Activated T-helper 17 cell treated with anti-CD3 and anti-CD28 coated beads, Interleukin-2, amount 50 U/mL, for 72 hours (primary cell): ENCODE measurements around the gene ING1. TPM values are rescaled to one million over a fixed set of nuclear protein-coding genes. Genes with fewer than 3 reads are reported as not detected.
"Not testable (repeated sequence)": the region's sequence is repeated elsewhere in the genome, so short reads cannot be mapped to it uniquely, and the experiment has no call there.

Experiments
- ATAC-seq: fragments of 150-1000 bp; cut with Tn5 transposase; replicated peaks from 2 replicates; pipeline ENCODE4 v1.10.0; 2021; ENCODE audit warnings: mild to moderate bottlenecking, moderate library complexity
- H3K27ac Mint-ChIP-seq: one replicate; pipeline ENCODE4 v1.8.0; 2022; ENCODE audit warnings: mixed read lengths
- H3K27me3 Mint-ChIP-seq: one replicate; pipeline ENCODE4 v1.8.0; 2022; ENCODE audit warnings: mixed read lengths
- H3K36me3 Mint-ChIP-seq: one replicate; pipeline ENCODE4 v1.8.0; 2022; ENCODE audit warnings: low read depth, mild to moderate bottlenecking, mixed read lengths
- H3K4me1 Mint-ChIP-seq: one replicate; pipeline ENCODE4 v1.8.0; 2022; ENCODE audit warnings: mixed read lengths
- H3K4me3 Mint-ChIP-seq: one replicate; pipeline ENCODE4 v1.8.0; 2022; ENCODE audit warnings: mild to moderate bottlenecking, mixed read lengths
- H3K9me3 Mint-ChIP-seq: one replicate; pipeline ENCODE4 v1.8.0; 2022; ENCODE audit warnings: mixed read lengths
- total RNA-seq, 2 donors: library from RNA; stranded (reverse); gene quantifications; one replicate each; pipeline ENCODE4 v1.2.3, GENCODE V29; 2022

The ING1 gene
- total RNA-seq, 2 donors from 2014 or later: 13.3 to 24.0 TPM

DNA sequence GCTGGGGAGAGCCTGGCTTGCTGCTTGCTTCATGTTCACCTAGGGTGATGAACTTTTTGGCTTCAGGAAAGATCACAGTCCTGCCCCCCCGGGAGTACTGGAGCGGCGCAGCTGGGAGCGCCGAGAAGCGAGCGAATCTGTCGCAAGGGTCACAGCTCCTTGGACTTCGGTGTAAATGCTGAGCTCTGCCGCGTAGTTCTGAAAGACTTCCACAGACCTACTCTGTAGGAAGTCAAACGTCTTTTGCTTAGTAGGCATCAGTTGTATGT is 2.7 kb downstream of the ING1 start:
- peak overlapping the region; percentile 92 for H3K4me3 Mint-ChIP-seq
- H3K27me3 Mint-ChIP-seq: no peaks in the 10 kb centered on the region
- no peaks in the 10 kb centered on the region for H3K9me3 Mint-ChIP-seq
- H3K36me3 Mint-ChIP-seq: peaks cover 61% of the 10 kb centered on the region
- peak overlapping the region; percentile 98 for H3K27ac Mint-ChIP-seq
- peaks cover 12% of the 10 kb centered on the region for H3K4me1 Mint-ChIP-seq
- no peak for ATAC-seq

DNA sequence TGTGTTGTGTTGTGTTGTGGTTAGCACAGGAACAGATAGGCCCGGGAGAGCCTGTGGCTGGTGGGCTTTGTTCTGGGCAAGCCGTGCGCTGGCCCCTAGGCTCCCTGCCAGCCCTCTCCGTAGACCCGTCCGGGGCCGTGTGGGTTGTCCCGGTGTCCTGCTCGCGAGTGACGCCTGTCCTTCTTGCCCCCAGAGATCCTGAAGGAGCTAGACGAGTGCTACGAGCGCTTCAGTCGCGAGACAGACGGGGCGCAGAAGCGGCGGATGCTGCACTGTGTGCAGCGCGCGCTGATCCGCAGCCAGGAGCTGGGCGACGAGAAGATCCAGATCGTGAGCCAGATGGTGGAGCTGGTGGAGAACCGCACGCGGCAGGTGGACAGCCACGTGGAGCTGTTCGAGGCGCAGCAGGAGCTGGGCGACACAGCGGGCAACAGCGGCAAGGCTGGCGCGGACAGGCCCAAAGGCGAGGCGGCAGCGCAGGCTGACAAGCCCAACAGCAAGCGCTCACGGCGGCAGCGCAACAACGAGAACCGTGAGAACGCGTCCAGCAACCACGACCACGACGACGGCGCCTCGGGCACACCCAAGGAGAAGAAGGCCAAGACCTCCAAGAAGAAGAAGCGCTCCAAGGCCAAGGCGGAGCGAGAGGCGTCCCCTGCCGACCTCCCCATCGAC is 5.7 kb downstream of the ING1 start:
- Mint-ChIP-seq H3K27me3 (no peaks in the 10 kb centered on the region), H3K9me3 (no peaks in the 10 kb centered on the region), H3K27ac (no peak overlapping the region), H3K36me3 (peaks cover 61% of the 10 kb centered on the region), H3K4me3 (no peak overlapping the region), H3K4me1 (peaks cover 4% of the 10 kb centered on the region)
- ATAC-seq: no peak

- Mint-ChIP-seq H3K9me3 (no peaks in the 10 kb centered on the region), H3K27me3 (no peaks in the 10 kb centered on the region), H3K27ac (no peak overlapping the region), H3K36me3 (peaks cover 43% of the 10 kb centered on the region), H3K4me3 (no peak overlapping the region), H3K4me1 (peaks cover 7% of the 10 kb centered on the region)
- no peak for ATAC-seq
Observed at GRCh38 chr13:110722971-110723370, 9.5 kb downstream of the ING1 start.

DNA sequence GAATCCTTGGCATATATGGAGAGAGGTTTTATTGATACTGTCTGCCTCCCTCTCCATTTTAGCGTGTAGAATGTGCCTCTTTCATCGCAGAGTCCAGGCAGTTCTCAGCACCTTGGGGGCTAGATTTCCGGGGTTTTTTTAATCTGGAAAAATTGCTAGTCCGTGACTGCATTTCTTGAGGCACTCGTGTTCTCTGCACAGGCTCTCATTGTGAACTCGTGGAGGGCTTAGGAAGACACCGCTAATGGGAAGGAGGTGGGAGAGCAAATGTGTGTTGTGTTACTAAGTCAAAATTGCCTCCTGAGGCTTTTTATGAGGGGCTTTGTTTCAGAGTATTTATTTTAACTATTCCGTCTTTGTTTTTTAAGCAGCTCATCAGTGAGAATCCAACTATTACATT is 10.1 kb downstream of the ING1 start:
- no peak overlapping the region for H3K27ac Mint-ChIP-seq
- H3K27me3 Mint-ChIP-seq: no peaks in the 10 kb centered on the region
- ATAC-seq: no peak
- peaks cover 7% of the 10 kb centered on the region for H3K4me1 Mint-ChIP-seq
- H3K9me3 Mint-ChIP-seq: no peaks in the 10 kb centered on the region
- peaks cover 40% of the 10 kb centered on the region for H3K36me3 Mint-ChIP-seq
- H3K4me3 Mint-ChIP-seq: no peak overlapping the region

DNA sequence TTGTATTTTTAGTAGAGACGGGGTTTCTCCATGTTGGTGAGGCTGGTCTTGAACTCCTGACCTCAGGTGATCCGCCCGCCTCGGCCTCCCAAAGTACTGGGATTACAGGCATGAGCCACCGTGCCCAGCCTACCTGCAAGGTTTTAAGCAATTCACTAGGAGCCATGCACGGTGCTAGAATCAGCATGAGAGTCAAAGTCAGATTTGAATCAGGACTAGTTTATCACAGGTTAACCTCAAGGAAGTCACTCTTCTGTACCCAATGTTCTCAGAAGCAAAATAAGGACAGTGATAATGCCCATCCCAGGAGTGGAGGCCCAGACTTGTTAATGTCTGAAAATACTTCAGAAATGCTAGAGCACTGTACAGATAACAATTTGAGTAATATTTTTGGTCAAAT is 12.7 kb downstream of the ING1 start:
- H3K4me1 Mint-ChIP-seq, H3K27me3 Mint-ChIP-seq, H3K9me3 Mint-ChIP-seq: not testable (repeated sequence)
- H3K4me3 Mint-ChIP-seq: peak overlapping the region; percentile 83
- H3K27ac Mint-ChIP-seq: peak overlapping the region; percentile 91
- peaks cover 15% of the 10 kb centered on the region for H3K36me3 Mint-ChIP-seq
- peak; percentile 87 for ATAC-seq

GRCh38 chr13:110726726-110727125 is 13.2 kb downstream of the ING1 start:
- Mint-ChIP-seq H3K4me3 (peak overlapping the region; percentile 83), H3K36me3 (peaks cover 9% of the 10 kb centered on the region), H3K27me3 (no peaks in the 10 kb centered on the region), H3K27ac (peak overlapping the region; percentile 91), H3K4me1 (peaks cover 7% of the 10 kb centered on the region), H3K9me3 (no peaks in the 10 kb centered on the region)
- peak; percentile 95 for ATAC-seq

DNA sequence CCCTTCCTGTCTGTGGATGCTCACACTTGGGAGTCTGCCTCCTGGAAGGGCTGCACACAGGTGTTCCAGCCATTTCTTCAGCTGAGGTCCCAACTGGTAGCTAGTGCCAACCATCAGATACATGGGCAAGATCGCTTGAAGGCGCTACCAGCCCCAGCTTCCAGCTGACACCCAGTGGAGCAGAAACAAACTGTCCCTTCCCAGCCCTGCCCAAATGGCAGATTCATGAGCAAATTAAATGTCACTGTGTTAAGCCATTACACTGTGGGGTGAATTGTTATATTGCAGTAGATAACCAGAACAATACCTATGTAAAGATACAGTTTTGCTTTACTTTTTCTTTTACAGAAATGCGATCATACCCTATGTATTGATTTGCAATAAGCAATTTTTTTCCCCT is 17.6 kb downstream of the ING1 start:
- no peaks in the 10 kb centered on the region for H3K27me3 Mint-ChIP-seq
- H3K4me3 Mint-ChIP-seq: no peak overlapping the region

DNA sequence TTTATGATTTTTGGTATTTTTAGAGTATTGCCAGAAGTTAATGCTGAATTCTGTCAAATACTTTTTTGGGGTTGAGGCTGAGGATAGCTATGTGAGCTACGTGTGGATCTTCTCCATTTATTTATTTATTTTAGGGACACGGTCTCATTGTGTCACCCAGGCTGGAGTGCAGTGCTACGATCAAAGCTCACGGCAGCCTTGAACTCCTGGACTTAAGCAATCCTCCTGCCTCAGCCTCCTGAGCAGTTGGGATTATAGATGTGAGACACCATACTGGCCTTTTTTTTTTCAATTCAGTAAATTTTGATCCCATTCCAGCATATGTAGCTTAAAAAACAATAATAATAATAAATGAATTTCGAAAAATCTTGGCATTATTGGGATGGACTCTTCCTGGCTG is 21.1 kb downstream of the ING1 start:
- H3K27me3 Mint-ChIP-seq: no peaks in the 10 kb centered on the region
- no peaks in the 10 kb centered on the region for H3K36me3 Mint-ChIP-seq
- ATAC-seq: no peak
- H3K27ac Mint-ChIP-seq: no peak overlapping the region
- no peaks in the 10 kb centered on the region for H3K4me1 Mint-ChIP-seq
- H3K4me3 Mint-ChIP-seq: no peak overlapping the region
- H3K9me3 Mint-ChIP-seq: no peaks in the 10 kb centered on the region

More for the DNA sequence above, 17.6 kb downstream of the ING1 start:
- no peak overlapping the region for H3K27ac Mint-ChIP-seq
- H3K9me3 Mint-ChIP-seq: no peaks in the 10 kb centered on the region
- no peaks in the 10 kb centered on the region for H3K36me3 Mint-ChIP-seq
- no peak for ATAC-seq
- peaks cover 7% of the 10 kb centered on the region for H3K4me1 Mint-ChIP-seq

GRCh38 chr13:110737555-110737954 is 24.1 kb downstream of the ING1 start:
- peak; percentile 72 for ATAC-seq
- Mint-ChIP-seq H3K4me1 (no peaks in the 10 kb centered on the region), H3K9me3 (no peaks in the 10 kb centered on the region), H3K36me3 (no peaks in the 10 kb centered on the region), H3K4me3 (no peak overlapping the region), H3K27me3 (no peaks in the 10 kb centered on the region), H3K27ac (no peak overlapping the region)

DNA sequence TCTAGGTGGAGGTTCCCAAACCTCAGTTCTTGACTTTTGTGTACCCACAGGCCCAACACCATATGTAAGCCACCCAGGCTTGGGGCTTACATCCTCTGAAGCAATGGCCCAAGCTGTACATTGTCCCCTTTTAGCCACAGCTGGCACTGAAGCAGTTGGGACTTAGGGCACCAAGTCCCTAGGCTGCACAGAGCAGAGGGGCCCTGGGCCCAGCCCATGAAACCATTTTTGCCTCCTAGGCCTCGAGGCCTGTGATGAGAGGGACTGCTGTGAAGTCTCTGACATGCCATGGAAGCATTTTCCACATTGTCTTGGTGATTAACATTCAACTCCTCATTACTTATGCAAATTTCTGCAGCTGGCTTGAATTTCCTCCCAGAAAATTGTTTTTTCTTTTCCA is 30.2 kb downstream of the ING1 start:
- Mint-ChIP-seq H3K9me3 (peaks cover 7% of the 10 kb centered on the region), H3K27me3 (no peaks in the 10 kb centered on the region), H3K4me3 (no peak overlapping the region), H3K36me3 (no peaks in the 10 kb centered on the region), H3K27ac (no peak overlapping the region), H3K4me1 (no peaks in the 10 kb centered on the region)
- ATAC-seq: no peak

DNA sequence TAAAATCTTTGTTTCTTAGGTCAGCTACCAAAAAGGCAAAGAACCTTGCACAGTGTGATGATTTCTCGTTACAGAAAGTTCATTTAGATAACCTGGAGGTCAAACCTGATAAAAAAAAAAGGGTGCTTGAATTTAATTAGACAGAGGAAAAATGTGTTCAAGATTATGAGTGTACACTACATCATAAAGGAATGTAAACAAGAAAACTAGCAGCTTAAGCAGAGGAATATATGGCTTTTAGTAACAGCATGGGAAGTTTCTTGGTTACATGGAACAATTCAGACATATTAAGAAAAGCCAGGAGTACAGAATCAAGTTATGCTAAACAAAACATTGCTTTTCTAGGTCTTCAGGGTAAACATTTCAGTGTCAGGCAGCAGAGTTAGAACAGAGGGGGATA is 32.9 kb downstream of the ING1 start:
- no peaks in the 10 kb centered on the region for H3K4me1 Mint-ChIP-seq

DNA sequence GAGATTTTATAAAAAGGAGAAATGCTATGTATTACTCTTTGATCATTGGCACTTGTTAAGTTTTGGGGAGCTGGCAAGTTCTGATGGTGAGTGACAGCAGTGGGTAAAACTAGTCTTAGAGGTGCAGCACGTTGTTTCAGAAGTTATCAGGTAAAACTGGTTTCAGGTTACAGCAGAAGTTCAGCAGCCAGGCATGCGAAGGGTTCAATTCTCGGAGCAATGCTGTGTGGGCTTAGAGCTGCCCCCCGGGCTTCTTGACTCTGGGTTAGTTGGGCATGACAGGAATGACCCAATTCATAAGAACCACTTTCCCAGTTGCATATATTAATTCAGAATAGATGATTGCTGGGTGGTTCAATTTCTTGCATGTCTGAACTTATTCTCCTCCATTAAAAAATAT is 34.8 kb downstream of the ING1 start:
- Mint-ChIP-seq H3K9me3 (peaks cover 4% of the 10 kb centered on the region), H3K27me3 (no peaks in the 10 kb centered on the region), H3K4me1 (no peaks in the 10 kb centered on the region), H3K36me3 (no peaks in the 10 kb centered on the region), H3K27ac (no peak overlapping the region), H3K4me3 (no peak overlapping the region)
- ATAC-seq: no peak

More for the DNA sequence above, 32.9 kb downstream of the ING1 start:
- no peak overlapping the region for H3K27ac Mint-ChIP-seq
- no peaks in the 10 kb centered on the region for H3K36me3 Mint-ChIP-seq
- no peaks in the 10 kb centered on the region for H3K27me3 Mint-ChIP-seq
- no peak overlapping the region for H3K4me3 Mint-ChIP-seq
- no peak for ATAC-seq
- peaks cover 7% of the 10 kb centered on the region for H3K9me3 Mint-ChIP-seq

DNA sequence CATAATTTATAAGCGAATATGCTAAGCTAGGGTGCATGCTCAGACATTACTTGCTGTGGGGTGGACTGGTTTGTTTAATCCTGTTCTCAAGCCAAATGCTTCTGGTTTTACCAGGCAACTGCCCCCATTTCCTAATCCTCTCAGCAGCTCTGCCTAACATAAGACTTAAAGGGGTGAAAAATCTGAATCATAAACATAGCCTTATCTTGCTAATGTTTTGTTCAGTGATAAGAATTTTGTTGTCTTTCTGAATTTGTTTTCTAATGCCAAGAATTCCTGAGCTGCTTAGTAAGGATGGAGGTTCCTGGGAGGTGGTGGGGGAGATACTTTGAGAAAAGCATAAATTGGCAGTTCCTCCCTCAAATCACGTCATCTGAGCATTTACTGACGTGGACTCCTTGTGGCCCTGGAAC is 42.7 kb downstream of the ING1 start:
- H3K36me3 Mint-ChIP-seq: no peaks in the 10 kb centered on the region
- H3K9me3 Mint-ChIP-seq: no peaks in the 10 kb centered on the region
- H3K27me3 Mint-ChIP-seq: peaks cover 12% of the 10 kb centered on the region
- ATAC-seq: no peak
- H3K4me1 Mint-ChIP-seq: no peaks in the 10 kb centered on the region
- no peak overlapping the region for H3K27ac Mint-ChIP-seq
- no peak overlapping the region for H3K4me3 Mint-ChIP-seq

GRCh38 chr13:110757296-110757695 is 43.8 kb downstream of the ING1 start:
- Mint-ChIP-seq H3K36me3 (no peaks in the 10 kb centered on the region), H3K4me3 (no peak overlapping the region), H3K27ac (no peak overlapping the region), H3K27me3 (peaks cover 12% of the 10 kb centered on the region), H3K9me3 (no peaks in the 10 kb centered on the region), H3K4me1 (no peaks in the 10 kb centered on the region)
- no peak for ATAC-seq

DNA sequence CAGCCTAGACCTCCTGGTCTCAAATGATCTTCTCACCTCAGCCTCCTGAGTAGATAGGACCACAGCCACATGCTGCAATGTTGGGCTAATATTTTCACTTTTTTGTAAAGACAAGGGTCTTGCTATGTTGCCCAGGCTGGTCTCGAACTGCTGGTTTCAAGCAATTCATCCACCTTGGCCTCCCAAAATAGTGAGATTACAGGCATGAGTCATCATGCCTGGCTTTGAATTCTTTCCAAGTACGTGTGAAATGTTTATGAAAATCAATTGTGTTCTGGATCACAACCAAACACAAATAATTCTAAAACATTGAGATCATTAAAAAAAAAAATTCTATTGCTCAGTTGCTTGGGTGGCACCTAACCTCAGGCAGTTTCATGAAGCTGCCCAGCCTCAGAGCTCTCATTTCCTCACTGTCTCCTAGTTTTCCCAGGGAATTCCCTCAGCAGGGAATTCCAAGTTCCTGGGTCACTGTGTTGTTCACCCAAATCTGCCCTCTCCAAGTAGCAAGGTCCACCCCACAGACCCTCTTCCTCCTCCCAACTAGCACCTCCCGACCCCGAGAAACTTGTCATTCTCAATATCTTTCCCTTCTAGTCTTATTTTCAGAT is 44.8 kb downstream of the ING1 start:
- peaks cover 12% of the 10 kb centered on the region for H3K27me3 Mint-ChIP-seq
- no peak for ATAC-seq
- no peak overlapping the region for H3K27ac Mint-ChIP-seq
- no peaks in the 10 kb centered on the region for H3K36me3 Mint-ChIP-seq
- no peak overlapping the region for H3K4me3 Mint-ChIP-seq
- H3K4me1 Mint-ChIP-seq: no peaks in the 10 kb centered on the region
- no peaks in the 10 kb centered on the region for H3K9me3 Mint-ChIP-seq

DNA sequence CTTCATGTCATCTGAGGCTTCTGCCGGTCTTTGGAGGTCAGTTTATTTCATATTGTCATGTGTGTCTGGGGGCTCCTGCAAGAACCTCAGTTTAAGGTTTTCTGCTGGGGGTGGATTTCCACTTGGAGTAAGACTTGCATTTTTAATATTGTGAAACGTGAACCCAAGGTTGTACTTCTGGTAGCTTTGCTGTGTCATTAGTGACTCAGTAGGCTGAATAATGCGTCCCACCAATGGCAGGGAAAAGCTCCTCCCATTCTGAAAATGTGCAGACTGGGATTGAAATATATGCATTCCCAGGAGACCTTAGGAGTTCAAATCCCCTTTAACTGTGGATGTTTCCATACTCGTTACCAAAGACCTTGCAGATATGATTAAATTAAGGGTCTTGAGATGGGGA is 46.2 kb downstream of the ING1 start:
- no peak overlapping the region for H3K27ac Mint-ChIP-seq
- H3K4me3 Mint-ChIP-seq: no peak overlapping the region
- peaks cover 21% of the 10 kb centered on the region for H3K27me3 Mint-ChIP-seq
- no peaks in the 10 kb centered on the region for H3K4me1 Mint-ChIP-seq
- no peaks in the 10 kb centered on the region for H3K9me3 Mint-ChIP-seq
- no peaks in the 10 kb centered on the region for H3K36me3 Mint-ChIP-seq
- ATAC-seq: no peak
